Upper lobe of left lung (tissue), 4 donors: ENCODE data around the gene NPC2.

ENCODE experiments used
- EP300 ChIP-seq, 4 donors: sonication (generic); formaldehyde crosslinking; IDR thresholded peaks; one replicate each; pipeline ENCODE4 v1.5.1; 2017; ENCODE audit warnings: antibody characterized with exemption in 4 of 4, control low read depth in 2 of 4
- POLR2A ChIP-seq, 4 donors: fragments of 450-650 bp; IDR thresholded peaks; one replicate each; pipeline ENCODE4 v1.5.1; 2016 to 2017; ENCODE audit warnings: antibody characterized with exemption in 4 of 4, mild to moderate bottlenecking in 2 of 4
- POLR2AphosphoS5 ChIP-seq, 2 donors: sonication (generic); formaldehyde crosslinking; IDR thresholded peaks; one replicate each; pipeline ENCODE4 v1.5.1; 2017; ENCODE audit warnings: antibody characterized with exemption in 2 of 2
- TF ChIP-seq, protein P1 (sequence below), 6 experiments: fragments of 450-650 bp in 4 of 6; fragments of 200-600 bp in 2 of 6; sonication (generic) in 2 of 6; IDR thresholded peaks; one replicate each; pipeline ENCODE4 v1.5.1; 2016 to 2019; ENCODE audit warnings: antibody characterized with exemption in 6 of 6

DNA sequence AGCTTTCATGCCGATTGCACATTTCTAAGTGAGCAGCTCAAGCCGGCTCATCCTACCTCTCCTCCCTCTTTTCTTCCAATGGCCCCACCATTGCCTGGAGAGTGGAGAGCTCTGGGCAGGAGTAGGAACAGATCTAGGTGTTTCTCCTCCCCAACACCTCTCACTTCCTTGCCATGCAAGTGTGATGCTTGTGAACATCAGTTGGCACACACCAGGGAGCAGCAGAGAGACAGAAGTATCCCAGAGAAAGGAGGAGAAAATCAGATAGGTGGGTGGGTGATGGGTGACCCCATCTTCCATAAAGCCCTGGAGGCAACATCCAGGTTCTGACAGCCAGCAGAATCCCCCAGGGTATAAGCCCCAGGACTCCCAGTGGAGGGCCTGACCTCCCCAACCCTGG lies 27.8 kb downstream of the NPC2 start:
- TF ChIP-seq POLR2AphosphoS5 (IDR thresholded peaks at IDR 0.05) (no peak), EP300 (IDR thresholded peaks at IDR 0.05) (no peak), POLR2A (IDR thresholded peaks at IDR 0.05) (no peak)
- TF ChIP-seq, protein P1, sequence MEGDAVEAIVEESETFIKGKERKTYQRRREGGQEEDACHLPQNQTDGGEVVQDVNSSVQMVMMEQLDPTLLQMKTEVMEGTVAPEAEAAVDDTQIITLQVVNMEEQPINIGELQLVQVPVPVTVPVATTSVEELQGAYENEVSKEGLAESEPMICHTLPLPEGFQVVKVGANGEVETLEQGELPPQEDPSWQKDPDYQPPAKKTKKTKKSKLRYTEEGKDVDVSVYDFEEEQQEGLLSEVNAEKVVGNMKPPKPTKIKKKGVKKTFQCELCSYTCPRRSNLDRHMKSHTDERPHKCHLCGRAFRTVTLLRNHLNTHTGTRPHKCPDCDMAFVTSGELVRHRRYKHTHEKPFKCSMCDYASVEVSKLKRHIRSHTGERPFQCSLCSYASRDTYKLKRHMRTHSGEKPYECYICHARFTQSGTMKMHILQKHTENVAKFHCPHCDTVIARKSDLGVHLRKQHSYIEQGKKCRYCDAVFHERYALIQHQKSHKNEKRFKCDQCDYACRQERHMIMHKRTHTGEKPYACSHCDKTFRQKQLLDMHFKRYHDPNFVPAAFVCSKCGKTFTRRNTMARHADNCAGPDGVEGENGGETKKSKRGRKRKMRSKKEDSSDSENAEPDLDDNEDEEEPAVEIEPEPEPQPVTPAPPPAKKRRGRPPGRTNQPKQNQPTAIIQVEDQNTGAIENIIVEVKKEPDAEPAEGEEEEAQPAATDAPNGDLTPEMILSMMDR (IDR thresholded peaks at IDR 0.05), result no peak
